Osteoblast (primary cell): ENCODE data around the gene NENF. TPM values are rescaled to one million over a fixed set of nuclear protein-coding genes. Genes with fewer than 3 reads are reported as not detected.

Experiments
- DNase-seq: peaks from one replicate; pipeline ENCODE4 v3.0.0; 2011; ENCODE audit warnings: low spot score, mixed read lengths; ENCODE audit not compliant: insufficient read length; ENCODE audit errors: missing footprints
- H2AFZ ChIP-seq: 2 replicates; pipeline ENCODE4 v1.6.0; 2011; ENCODE audit warnings: mild to moderate bottlenecking, low read length
- H3K27ac ChIP-seq: 2 replicates; pipeline ENCODE4 v1.5.1; 2011; ENCODE audit warnings: mild to moderate bottlenecking, low read depth, low read length, moderate library complexity
- H3K27me3 ChIP-seq: 2 replicates; pipeline ENCODE4 v1.6.0; 2012; ENCODE audit warnings: mild to moderate bottlenecking, control low read depth, inconsistent platforms, low read length, moderate library complexity; ENCODE audit not compliant: insufficient read depth
- H3K36me3 ChIP-seq: 2 replicates; pipeline ENCODE4 v1.5.1; 2011; ENCODE audit warnings: mild to moderate bottlenecking, low read length, control low read depth, moderate library complexity; ENCODE audit not compliant: insufficient read depth
- H3K4me1 ChIP-seq: 2 replicates; pipeline ENCODE4 v1.5.1; 2011; ENCODE audit warnings: mild to moderate bottlenecking, low read length, control low read depth, moderate library complexity; ENCODE audit not compliant: insufficient read depth
- H3K4me2 ChIP-seq: 2 replicates; pipeline ENCODE4 v1.6.0; 2011; ENCODE audit warnings: mild to moderate bottlenecking, low read length; ENCODE audit not compliant: insufficient read depth
- H3K4me3 ChIP-seq: fragments of 200-600 bp; sonication (generic); 3 replicates; pipeline ENCODE4 v1.5.1; 2012; ENCODE audit warnings: mild to moderate bottlenecking, low read length, inconsistent platforms; ENCODE audit not compliant: insufficient read depth
- H3K79me2 ChIP-seq: 2 replicates; pipeline ENCODE4 v1.6.0; 2012; ENCODE audit warnings: mild to moderate bottlenecking, low read length, control low read depth, inconsistent platforms; ENCODE audit not compliant: insufficient read depth
- H3K9me3 ChIP-seq: 2 replicates; pipeline ENCODE4 v1.5.1; 2011; ENCODE audit warnings: low read depth, low read length, control low read depth
- H4K20me1 ChIP-seq: 2 replicates; pipeline ENCODE4 v1.6.0; 2012; ENCODE audit warnings: mild to moderate bottlenecking, low read length, control low read depth; ENCODE audit not compliant: insufficient read depth
- total RNA-seq: library from RNA; depleted of rRNA; stranded (reverse); fragments of >200 nt; gene quantifications from 2 replicates; pipeline ENCODE4 v1.2.3, GENCODE V29; 2012
- TF ChIP-seq, protein P1 (sequence below): IDR thresholded peaks from 2 replicates; pipeline ENCODE4 v1.5.1; 2011; ENCODE audit warnings: mild to moderate bottlenecking, low read depth, low read length, moderate library complexity; ENCODE audit errors: extremely low read depth

Gene NENF
- total RNA-seq, 1 donor, result 33.7 TPM

GRCh38 chr1:212482006-212482636 lies 49.4 kb downstream of the NENF start:
- no peak for DNase-seq
- no peak overlapping the region for H3K4me3 ChIP-seq
- no peak overlapping the region for H2AFZ ChIP-seq
- peaks cover 40% of the 10 kb centered on the region for H3K4me1 ChIP-seq
- no peaks in the 10 kb centered on the region for H4K20me1 ChIP-seq
- no peaks in the 10 kb centered on the region for H3K9me3 ChIP-seq
- H3K4me2 ChIP-seq, result peak overlapping the region; percentile 29
- peaks cover 29% of the 10 kb centered on the region for H3K27me3 ChIP-seq
- no peaks in the 10 kb centered on the region for H3K36me3 ChIP-seq
- TF ChIP-seq, protein P1, sequence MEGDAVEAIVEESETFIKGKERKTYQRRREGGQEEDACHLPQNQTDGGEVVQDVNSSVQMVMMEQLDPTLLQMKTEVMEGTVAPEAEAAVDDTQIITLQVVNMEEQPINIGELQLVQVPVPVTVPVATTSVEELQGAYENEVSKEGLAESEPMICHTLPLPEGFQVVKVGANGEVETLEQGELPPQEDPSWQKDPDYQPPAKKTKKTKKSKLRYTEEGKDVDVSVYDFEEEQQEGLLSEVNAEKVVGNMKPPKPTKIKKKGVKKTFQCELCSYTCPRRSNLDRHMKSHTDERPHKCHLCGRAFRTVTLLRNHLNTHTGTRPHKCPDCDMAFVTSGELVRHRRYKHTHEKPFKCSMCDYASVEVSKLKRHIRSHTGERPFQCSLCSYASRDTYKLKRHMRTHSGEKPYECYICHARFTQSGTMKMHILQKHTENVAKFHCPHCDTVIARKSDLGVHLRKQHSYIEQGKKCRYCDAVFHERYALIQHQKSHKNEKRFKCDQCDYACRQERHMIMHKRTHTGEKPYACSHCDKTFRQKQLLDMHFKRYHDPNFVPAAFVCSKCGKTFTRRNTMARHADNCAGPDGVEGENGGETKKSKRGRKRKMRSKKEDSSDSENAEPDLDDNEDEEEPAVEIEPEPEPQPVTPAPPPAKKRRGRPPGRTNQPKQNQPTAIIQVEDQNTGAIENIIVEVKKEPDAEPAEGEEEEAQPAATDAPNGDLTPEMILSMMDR, result no peak
- H3K79me2 ChIP-seq, result no peaks in the 10 kb centered on the region
- peak overlapping the region; percentile 60 for H3K27ac ChIP-seq

DNA sequence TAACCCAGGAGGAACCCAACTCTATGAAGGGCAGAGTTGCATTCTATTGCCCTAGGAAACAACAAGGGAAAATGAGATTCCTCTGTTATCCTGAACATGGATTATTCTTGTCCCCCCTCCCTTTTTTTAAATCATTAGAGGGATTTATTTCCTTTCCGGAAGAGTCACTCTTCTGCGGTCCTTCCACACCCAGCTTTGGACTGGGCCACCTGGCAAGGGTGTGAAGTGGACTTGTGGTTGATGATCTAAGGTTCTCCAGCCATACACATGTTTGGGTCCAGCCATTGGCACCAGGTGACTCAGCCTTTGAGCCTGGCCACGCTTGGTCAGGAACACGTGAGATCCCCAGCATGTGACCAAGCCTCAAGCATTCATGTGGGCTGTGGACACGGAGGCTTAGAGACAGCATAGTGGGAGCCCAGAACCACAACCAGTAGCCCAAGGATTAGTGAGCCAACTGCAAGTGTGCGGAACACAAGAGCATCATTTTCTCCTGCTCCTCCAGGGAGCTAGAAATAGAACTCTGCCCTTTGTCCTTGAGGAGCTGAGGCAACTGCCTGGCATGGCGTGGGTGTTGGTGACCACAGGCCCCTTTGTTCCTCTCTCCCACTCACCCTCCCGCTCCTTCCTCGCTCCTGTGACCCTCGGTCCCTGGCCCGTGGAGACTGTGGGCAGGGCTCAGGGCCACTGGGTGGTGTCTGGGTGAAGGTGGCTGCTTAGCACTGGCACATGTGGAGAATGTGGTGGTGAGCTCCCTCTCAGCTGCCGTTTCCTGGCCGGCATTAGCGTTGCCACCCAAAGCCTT lies 50.1 kb downstream of the NENF start:
- Histone ChIP-seq H3K36me3 (no peaks in the 10 kb centered on the region), H3K4me3 (peak overlapping the region; percentile 9), H3K79me2 (no peaks in the 10 kb centered on the region), H3K4me2 (peak overlapping the region; percentile 29), H3K4me1 (peaks cover 40% of the 10 kb centered on the region), H4K20me1 (no peaks in the 10 kb centered on the region), H2AFZ (peak overlapping the region; percentile 7), H3K9me3 (no peaks in the 10 kb centered on the region), H3K27me3 (peaks cover 25% of the 10 kb centered on the region), H3K27ac (peak overlapping the region; percentile 60)
- peak; percentile 87 for DNase-seq
- TF ChIP-seq, protein P1, result no peak

- Histone ChIP-seq H2AFZ (no peak overlapping the region), H3K36me3 (no peaks in the 10 kb centered on the region), H3K27me3 (peaks cover 8% of the 10 kb centered on the region), H3K4me1 (peaks cover 40% of the 10 kb centered on the region), H3K27ac (peak overlapping the region; percentile 75), H3K4me2 (peak overlapping the region; percentile 37), H3K9me3 (no peaks in the 10 kb centered on the region), H3K79me2 (no peaks in the 10 kb centered on the region), H4K20me1 (no peaks in the 10 kb centered on the region), H3K4me3 (no peak overlapping the region)
- DNase-seq, result peak; percentile 80
- TF ChIP-seq, protein P1, result no peak
Observed at GRCh38 chr1:212484701-212485570, 52.2 kb downstream of the NENF start.
